ENCODE measurements around the gene SRSF10. TPM values are rescaled to one million over a fixed set of nuclear protein-coding genes. Genes with fewer than 3 reads are reported as not detected.
"Not testable (repeated sequence)": the region's sequence is repeated elsewhere in the genome, so short reads cannot be mapped to it uniquely, and the experiment has no call there.

SRSF10 gene
- total and polyA plus RNA-seq, 10 donors: 54.5 to 146 (median 98.2) TPM

GRCh38 chr1:24018611-24019580 is 38.8 kb upstream of the SRSF10 start:
- TF ChIP-seq POLR2A (IDR thresholded peaks at IDR 0.05) (no peak), CTCF (IDR thresholded peaks at IDR 0.05 in 8 of 11, conservative IDR thresholded peaks at IDR 0.05 in 3 of 11) (no peak), POLR2AphosphoS5 (IDR thresholded peaks at IDR 0.05) (peak in 2 of 3 donors; percentile 54 to 66)
- H3K27me3 ChIP-seq (replicated peaks in 1 of 7): no peaks in the 10 kb centered on the region
- H3K4me1 ChIP-seq: peaks cover 0 to 14% (median 0%) of the 10 kb centered on the region in 6 donors
- 68 to 85% (median 80%) methylated on average over 20 of the region's 20 CpGs for WGBS, 5 donors
- no peak for DNase-seq
- H3K9me3 ChIP-seq: no peaks in the 10 kb centered on the region
- peak overlapping the region; percentile 2 to 76 (median 68) for H3K27ac ChIP-seq
- no peaks in the 10 kb centered on the region for H3K36me3 ChIP-seq
- no peak overlapping the region for H3K4me3 ChIP-seq
- intact Hi-C loops (cut with DNase I; ENCODE audit: low total_unique reads): no loop called here

- intact Hi-C loops (cut with DNase I; ENCODE audit: low total_unique reads): no loop called here
- Histone ChIP-seq H3K27me3 (replicated peaks in 1 of 7) (peaks cover 0 to 11% (median 0%) of the 10 kb centered on the region in 7 donors), H3K4me3 (no peak overlapping the region), H3K9me3 (no peaks in the 10 kb centered on the region), H3K36me3 (no peaks in the 10 kb centered on the region), H3K4me1 (peaks cover 0 to 12% (median 0%) of the 10 kb centered on the region in 6 donors), H3K27ac (peak overlapping the region in 2 of 8 donors; percentile 17 to 43)
- 58 to 80% (median 62%) methylated on average over 6 of the region's 6 CpGs for WGBS, 5 donors
- TF ChIP-seq POLR2AphosphoS5 (IDR thresholded peaks at IDR 0.05) (no peak), CTCF (IDR thresholded peaks at IDR 0.05 in 8 of 11, conservative IDR thresholded peaks at IDR 0.05 in 3 of 11) (no peak), POLR2A (IDR thresholded peaks at IDR 0.05) (no peak)
- no peak for DNase-seq
These were observed 35.4 kb upstream of the SRSF10 start for GRCh38 chr1:24015221-24016210.

- H3K4me3 ChIP-seq; intact Hi-C loops (cut with DNase I; ENCODE audit: low total_unique reads); H3K9me3 ChIP-seq; H3K36me3 ChIP-seq; DNase-seq; H3K27ac ChIP-seq; H3K4me1 ChIP-seq: not testable (repeated sequence)
- 93 to 98% (median 97%) methylated on average over 8 of the region's 8 CpGs for WGBS, 5 donors
- peaks cover 0 to 11% (median 0%) of the 10 kb centered on the region in 7 donors for H3K27me3 ChIP-seq (replicated peaks in 1 of 7)
These were observed 32.8 kb upstream of the SRSF10 start for GRCh38 chr1:24012878-24013277.

GRCh38 chr1:24010650-24011049 is 30.5 kb upstream of the SRSF10 start:
- no peak for DNase-seq
- WGBS, 5 donors: 66 to 87% (median 81%) methylated on average over 3 to 4 of the region's 5 CpGs
- no peak overlapping the region for H3K27ac ChIP-seq
- peaks cover 0 to 11% (median 0%) of the 10 kb centered on the region in 7 donors for H3K27me3 ChIP-seq (replicated peaks in 1 of 7)
- intact Hi-C loops (cut with DNase I; ENCODE audit: low total_unique reads): no loop called here
- H3K4me3 ChIP-seq: no peak overlapping the region
- no peak for TF ChIP-seq POLR2A (IDR thresholded peaks at IDR 0.05)
- H3K4me1 ChIP-seq: no peaks in the 10 kb centered on the region
- no peaks in the 10 kb centered on the region for H3K36me3 ChIP-seq
- peaks cover 0 to 6% (median 0%) of the 10 kb centered on the region in 8 donors for H3K9me3 ChIP-seq
